ENCODE data around the gene C2CD2L. TPM values are rescaled to one million over a fixed set of nuclear protein-coding genes. Genes with fewer than 3 reads are reported as not detected.

Gene C2CD2L
- total and polyA plus RNA-seq, 2 of the 4 experiments (the other 2 are of a cell fraction): 2.2 to 8.7 TPM

GRCh38 chr11:119091178-119091577 is 16.0 kb upstream of the C2CD2L start:
- no peak overlapping the region for H2AFZ ChIP-seq (replicated peaks; ENCODE audit: low read length, poor library complexity)
- no peak overlapping the region for H3K14ac ChIP-seq (replicated peaks; ENCODE audit: low read depth, low read length)
- no peak overlapping the region for H3K4me3 ChIP-seq (ENCODE audit: insufficient read depth, low read depth, low read length)
- no peak overlapping the region for H3K4me2 ChIP-seq (ENCODE audit: low read depth, low read length)
- DNase-seq (peak; percentile 50), ATAC-seq (ENCODE audit: low read depth) (no peak)
- H3K36me3 ChIP-seq (ENCODE audit: control insufficient read depth, insufficient read depth, low read length): peaks cover 16% of the 10 kb centered on the region
- H4K20me1 ChIP-seq (ENCODE audit: insufficient read depth, low read length): peaks cover 25% of the 10 kb centered on the region
- H3K9ac ChIP-seq (ENCODE audit: low read depth, low read length): no peak overlapping the region
- WGBS, 2 experiments (ENCODE audit: extremely low coverage in 2 of 2, insufficient read length in 1 of 2): 37% methylated on average over 7 of the region's 9 CpGs; no CpG with 5 or more reads in 1 of the 2 experiments
- H3K9me3 ChIP-seq (ENCODE audit: control insufficient read depth, insufficient read depth, low read length): no peaks in the 10 kb centered on the region
- H2BK5ac ChIP-seq (ENCODE audit: low read depth, low read length, poor library complexity, severe bottlenecking): no peak overlapping the region
- TF ChIP-seq CEBPB (IDR thresholded peaks at IDR 0.05; ENCODE audit: low read depth, low read length): peak; percentile 53
- TF ChIP-seq USF2 (IDR thresholded peaks at IDR 0.05; ENCODE audit: low read depth, low read length): no peak
- TF ChIP-seq SMC3 (IDR thresholded peaks at IDR 0.05; ENCODE audit: low read depth, low read length): no peak
- peaks cover 14% of the 10 kb centered on the region for H3K4me1 ChIP-seq (ENCODE audit: control insufficient read depth, insufficient read depth, low read length)
- peak overlapping the region; percentile 3; the same call in 1 of the 2 replicates for H4K91ac ChIP-seq (ENCODE audit: insufficient read depth, low read depth, low read length)
- H4K5ac ChIP-seq (ENCODE audit: low read depth, low read length): no peak overlapping the region
- H2BK120ac ChIP-seq (ENCODE audit: low read depth, low read length): no peak overlapping the region
- H3K79me1 ChIP-seq (ENCODE audit: low read depth in 1 of 2, low read length in 2 of 2): peaks cover 20 to 52% of the 10 kb centered on the region in 2 experiments; a peak in 3 of 4 replicates
- H3K56ac ChIP-seq (ENCODE audit: extremely low read depth, insufficient read depth, low read length): no peak overlapping the region
- CTCF ChIA-PET: no interaction called here
- intact Hi-C loops (cut with micrococcal nuclease): no loop called here
- H2BK20ac ChIP-seq (ENCODE audit: low read depth, low read length): no peak overlapping the region
- POLR2A ChIA-PET (ENCODE audit: unreplicated experiment): no interaction called here
- no peaks in the 10 kb centered on the region for H3K27me3 ChIP-seq (ENCODE audit: control insufficient read depth, insufficient read depth, low read length)
- dilution Hi-C loops (cut with HindIII; ENCODE audit: low sequenced_read_pairs, unreplicated experiment): no loop called here
- H3K4ac ChIP-seq (ENCODE audit: low read depth, low read length): 0 out of 2 replicates have a peak overlapping the region, but pooled peaks have one; percentile 31
- BruUV-seq (replicated peaks): no TSS peak
- H2AK5ac ChIP-seq (ENCODE audit: low read depth, low read length): no peak overlapping the region; the same call in 1 of the 2 replicates
- in situ Hi-C loops (cut with MboI; ENCODE audit: low sequenced_read_pairs): no loop called here
- H3K18ac ChIP-seq (ENCODE audit: low read depth, low read length): no peak overlapping the region
- H3K23ac ChIP-seq (ENCODE audit: low read depth, low read length): no peak overlapping the region
- no peak overlapping the region; a peak in 2 of 4 replicates for H4K8ac ChIP-seq (ENCODE audit: low read depth in 2 of 2, low read length in 2 of 2)
- H2BK15ac ChIP-seq (ENCODE audit: low read depth, low read length): no peak overlapping the region
- peak overlapping the region; percentile 3; the same call in 1 of the 2 replicates for H3K27ac ChIP-seq (ENCODE audit: insufficient read depth, low read length)
- H2AK9ac ChIP-seq (replicated peaks; ENCODE audit: low read depth, low read length, poor library complexity): peak overlapping the region; percentile 76
- peaks cover 18% of the 10 kb centered on the region; the same call in 1 of the 2 replicates for H3K9me1 ChIP-seq (ENCODE audit: insufficient read depth, low read length)
